ENCODE measurements around the gene HSD11B2. TPM values are rescaled to one million over a fixed set of nuclear protein-coding genes. Genes with fewer than 3 reads are reported as not detected.

The HSD11B2 gene
- total RNA-seq, 1 donor from 2014 or later = 2.4 TPM

GRCh38 chr16:67471758-67472384 is 41.0 kb downstream of the HSD11B2 start:
- Histone ChIP-seq H3K36me3 (no peaks in the 10 kb centered on the region), H3K4me1 (peaks cover 0 to 7% of the 10 kb centered on the region in 2 donors), H3K27me3 (no peaks in the 10 kb centered on the region), H3K4me3 (no peak overlapping the region), H3K9me3 (no peaks in the 10 kb centered on the region), H3K27ac (no peak overlapping the region)
- intact Hi-C loops (cut with DNase I) = no loop called here
- TF ChIP-seq CTCF (IDR thresholded peaks at IDR 0.05) = no peak
- DNase-seq (ENCODE audit: low spot score in 2 of 2) = no peak

- H3K27ac ChIP-seq = no peak overlapping the region
- no peak for DNase-seq (ENCODE audit: low spot score in 2 of 2)
- H3K4me1 ChIP-seq = peaks cover 0 to 15% of the 10 kb centered on the region in 2 donors
- H3K27me3 ChIP-seq = no peaks in the 10 kb centered on the region
- no peak for TF ChIP-seq CTCF (IDR thresholded peaks at IDR 0.05)
- intact Hi-C loops (cut with DNase I) = no loop called here
- no peaks in the 10 kb centered on the region for H3K9me3 ChIP-seq
- H3K36me3 ChIP-seq = no peaks in the 10 kb centered on the region
- no peak overlapping the region for H3K4me3 ChIP-seq
These were observed 43.9 kb downstream of the HSD11B2 start for GRCh38 chr16:67474551-67475455.

- Histone ChIP-seq H3K9me3 (no peaks in the 10 kb centered on the region), H3K4me1 (peaks cover 4 to 24% of the 10 kb centered on the region in 2 donors), H3K36me3 (no peaks in the 10 kb centered on the region), H3K4me3 (no peak overlapping the region), H3K27ac (no peak overlapping the region), H3K27me3 (no peaks in the 10 kb centered on the region)
- intact Hi-C loops (cut with DNase I) = no loop called here
- no peak for DNase-seq (ENCODE audit: low spot score in 2 of 2)
- TF ChIP-seq CTCF (IDR thresholded peaks at IDR 0.05) = no peak
These were observed 47.1 kb downstream of the HSD11B2 start for GRCh38 chr16:67477960-67478554.

- intact Hi-C loops (cut with DNase I) = loop anchor here (1.0 to 5.0 kb wide), 4 partner anchors 40 to 238 kb away; partner anchors contain the start of genes ACD, CTCF, GFOD2 and PARD6A
These were observed 50.1 kb downstream of the HSD11B2 start, which contains the start of gene ATP6V0D1 for GRCh38 chr16:67480833-67481560. Gene ATP6V0D1, minus strand, starts transcription at chr16:67481157. Its CDS starts 71 bp downstream, at chr16:67481086.

More at GRCh38 chr16:67480833-67481560, 50.1 kb downstream of the HSD11B2 start, which contains the start of gene ATP6V0D1:
- peak; percentile 91 to 94 (median 93) for TF ChIP-seq CTCF (IDR thresholded peaks at IDR 0.05)
- Histone ChIP-seq H3K36me3 (no peaks in the 10 kb centered on the region), H3K4me1 (peaks cover 4 to 24% of the 10 kb centered on the region in 2 donors), H3K27ac (peak within 1 kb of the TSS; percentile 74 to 80), H3K9me3 (no peaks in the 10 kb centered on the region), H3K4me3 (peak within 1 kb of the TSS; percentile 56 to 73), H3K27me3 (no peaks in the 10 kb centered on the region)
- DNase-seq (ENCODE audit: low spot score in 2 of 2) = peak; percentile 88 to 99

All from ascending aorta (tissue), 2 donors.